Ascending aorta (tissue), 2 donors: ENCODE data around the gene RASSF5. TPM values are rescaled to one million over a fixed set of nuclear protein-coding genes. Genes with fewer than 3 reads are reported as not detected.

ENCODE experiments used
- DNase-seq, 2 donors: peaks; one replicate each; pipeline ENCODE4 v3.0.0-alpha.2; 2019; ENCODE audit warnings: low spot score in 2 of 2
- H3K27ac ChIP-seq, 2 donors: fragments of 200-600 bp; sonication (generic); one replicate each; pipeline ENCODE4 v1.5.1; 2016 to 2017; ENCODE audit warnings: mild to moderate bottlenecking in 1 of 2
- H3K27me3 ChIP-seq: fragments of 200-600 bp; sonication (generic); one replicate; pipeline ENCODE4 v1.5.1; 2017
- H3K36me3 ChIP-seq, 2 donors: fragments of 200-600 bp; sonication (generic); one replicate each; pipeline ENCODE4 v1.5.1; 2016
- H3K4me1 ChIP-seq, 2 donors: fragments of 200-600 bp; sonication (generic); one replicate each; pipeline ENCODE4 v1.5.1; 2016 to 2017; ENCODE audit warnings: mild to moderate bottlenecking in 1 of 2
- H3K4me3 ChIP-seq, 2 donors: fragments of 200-600 bp; sonication (generic); one replicate each; pipeline ENCODE4 v1.5.1; 2016 to 2017; ENCODE audit warnings: mild to moderate bottlenecking in 1 of 2
- H3K9me3 ChIP-seq, 2 donors: fragments of 200-600 bp; sonication (generic); one replicate each; pipeline ENCODE4 v1.5.1; 2016
- intact Hi-C: fragments of 100-400 bp; cut with DNase I; formaldehyde crosslinking; loops from one replicate; pipeline ENCODE4 v1.15.1; 2023
- total RNA-seq: library from RNA; depleted of rRNA; stranded (reverse); fragments of >200 nt; gene quantifications from one replicate; pipeline ENCODE4 v1.1.0, GENCODE V29; 2016
- TF ChIP-seq, protein P1 (sequence below), 3 experiments: fragments of 200-600 bp in 2 of 3; fragments of 450-650 bp in 1 of 3; sonication (generic) in 2 of 3; IDR thresholded peaks; one replicate each; pipeline ENCODE4 v1.5.1; 2016 to 2019; ENCODE audit warnings: antibody characterized with exemption in 3 of 3, mild to moderate bottlenecking in 1 of 3, moderate library complexity in 1 of 3

RASSF5 gene
- total RNA-seq, 1 donor from 2014 or later: 8.9 TPM

DNA sequence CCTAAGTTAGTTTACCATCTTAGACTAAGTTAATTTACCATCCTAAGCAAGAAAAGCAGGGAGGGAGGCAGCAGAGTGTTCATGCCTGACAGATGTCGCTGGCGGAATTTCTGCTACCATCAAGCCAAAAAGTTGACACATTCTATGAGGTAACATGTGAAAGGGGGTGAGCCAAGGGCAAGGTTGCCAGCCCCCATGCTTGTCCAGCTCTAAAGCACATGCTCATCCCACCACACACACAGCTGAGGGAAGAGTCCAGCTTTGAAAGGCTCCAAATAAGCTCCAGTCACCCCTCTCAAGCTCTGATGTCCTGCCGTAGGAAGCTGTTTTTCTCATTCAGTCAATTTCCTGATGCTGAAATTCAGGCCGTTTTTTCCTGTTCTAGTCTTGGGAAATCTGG is 58.7 kb downstream of the RASSF5 start:
- no peak for DNase-seq
- Histone ChIP-seq H3K36me3 (no peaks in the 10 kb centered on the region), H3K9me3 (no peaks in the 10 kb centered on the region), H3K27me3 (no peaks in the 10 kb centered on the region), H3K4me3 (no peak overlapping the region), H3K27ac (no peak overlapping the region), H3K4me1 (no peaks in the 10 kb centered on the region)
- TF ChIP-seq, protein P1, sequence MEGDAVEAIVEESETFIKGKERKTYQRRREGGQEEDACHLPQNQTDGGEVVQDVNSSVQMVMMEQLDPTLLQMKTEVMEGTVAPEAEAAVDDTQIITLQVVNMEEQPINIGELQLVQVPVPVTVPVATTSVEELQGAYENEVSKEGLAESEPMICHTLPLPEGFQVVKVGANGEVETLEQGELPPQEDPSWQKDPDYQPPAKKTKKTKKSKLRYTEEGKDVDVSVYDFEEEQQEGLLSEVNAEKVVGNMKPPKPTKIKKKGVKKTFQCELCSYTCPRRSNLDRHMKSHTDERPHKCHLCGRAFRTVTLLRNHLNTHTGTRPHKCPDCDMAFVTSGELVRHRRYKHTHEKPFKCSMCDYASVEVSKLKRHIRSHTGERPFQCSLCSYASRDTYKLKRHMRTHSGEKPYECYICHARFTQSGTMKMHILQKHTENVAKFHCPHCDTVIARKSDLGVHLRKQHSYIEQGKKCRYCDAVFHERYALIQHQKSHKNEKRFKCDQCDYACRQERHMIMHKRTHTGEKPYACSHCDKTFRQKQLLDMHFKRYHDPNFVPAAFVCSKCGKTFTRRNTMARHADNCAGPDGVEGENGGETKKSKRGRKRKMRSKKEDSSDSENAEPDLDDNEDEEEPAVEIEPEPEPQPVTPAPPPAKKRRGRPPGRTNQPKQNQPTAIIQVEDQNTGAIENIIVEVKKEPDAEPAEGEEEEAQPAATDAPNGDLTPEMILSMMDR (IDR thresholded peaks at IDR 0.05): no peak
- intact Hi-C loops: no loop called here

DNA sequence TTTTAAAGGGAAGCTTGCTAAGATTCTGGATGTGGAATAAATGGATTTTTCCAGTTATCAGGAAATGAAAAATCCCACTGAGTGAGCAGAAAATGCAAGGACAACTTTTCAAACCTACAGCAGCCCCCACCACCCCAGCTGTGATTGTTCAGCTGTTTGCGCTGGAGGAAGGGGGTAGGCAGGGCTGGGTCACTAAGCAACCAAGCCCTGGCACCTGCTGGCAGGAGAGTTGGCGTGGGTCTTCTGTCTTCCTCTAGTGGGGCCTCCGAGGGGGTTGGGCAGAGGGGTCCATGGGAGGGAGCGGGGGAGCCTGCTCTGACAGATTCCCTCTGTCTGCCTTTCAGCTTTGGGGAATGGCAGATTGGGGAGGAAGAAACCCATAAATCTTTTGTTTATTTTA is 59.7 kb downstream of the RASSF5 start:
- Histone ChIP-seq H3K4me3 (no peak overlapping the region), H3K9me3 (no peaks in the 10 kb centered on the region), H3K27ac (no peak overlapping the region), H3K27me3 (no peaks in the 10 kb centered on the region), H3K36me3 (no peaks in the 10 kb centered on the region), H3K4me1 (no peaks in the 10 kb centered on the region)
- intact Hi-C loops: no loop called here
- no peak for DNase-seq
- TF ChIP-seq, protein P1 (IDR thresholded peaks at IDR 0.05): no peak

DNA sequence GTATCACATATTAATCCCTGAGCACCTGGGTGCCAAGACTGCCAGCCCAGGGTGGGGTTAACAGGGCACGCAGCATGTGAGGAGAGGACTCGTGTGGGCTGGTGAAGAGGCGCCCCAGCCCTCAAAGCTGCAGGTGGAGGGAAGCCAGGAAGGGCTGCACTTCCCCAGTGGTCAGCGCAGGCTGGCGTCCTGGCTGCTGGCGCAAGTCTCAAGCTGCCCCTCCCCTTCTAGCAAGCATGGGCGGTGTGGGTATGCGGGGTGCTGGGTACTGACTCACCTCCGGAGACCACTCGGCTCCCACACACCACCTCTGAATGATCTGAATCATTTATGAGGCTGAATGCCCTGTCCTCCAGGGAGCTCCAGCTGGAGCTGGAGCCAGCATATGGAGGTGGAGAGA is 60.9 kb downstream of the RASSF5 start:
- no peaks in the 10 kb centered on the region for H3K36me3 ChIP-seq
- H3K4me3 ChIP-seq: no peak overlapping the region
- no peaks in the 10 kb centered on the region for H3K9me3 ChIP-seq
- no peak for DNase-seq
- no peaks in the 10 kb centered on the region for H3K4me1 ChIP-seq
- no peaks in the 10 kb centered on the region for H3K27me3 ChIP-seq
- no peak overlapping the region for H3K27ac ChIP-seq
- intact Hi-C loops: no loop called here
- TF ChIP-seq, protein P1 (IDR thresholded peaks at IDR 0.05): no peak

DNA sequence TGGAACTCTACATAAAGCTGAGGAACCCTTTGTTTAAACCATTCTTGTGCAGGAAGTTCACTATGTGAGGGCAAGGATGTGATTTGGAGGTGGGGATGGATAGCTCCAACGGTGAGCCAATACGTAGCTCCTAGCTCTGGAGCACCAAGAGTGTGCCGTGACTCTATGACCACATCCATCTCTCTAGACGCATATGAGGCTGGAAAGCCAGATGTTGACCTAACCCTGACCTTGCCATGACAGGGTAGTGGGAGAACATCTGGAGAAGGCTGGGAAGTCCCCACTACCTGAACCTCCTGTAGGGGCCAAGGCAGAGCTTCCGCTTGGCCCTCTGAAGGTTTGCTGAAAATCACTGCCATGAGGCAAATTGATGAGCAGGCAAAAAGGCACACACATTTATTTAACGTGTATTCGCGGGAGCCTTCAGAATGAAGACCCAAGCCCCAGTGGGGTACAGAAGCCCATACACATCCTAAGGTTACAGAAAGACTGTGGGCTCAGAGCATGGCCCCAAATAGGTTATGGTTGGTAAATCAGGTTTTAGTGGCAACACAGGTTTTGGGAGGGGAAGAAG is 61.5 kb downstream of the RASSF5 start:
- H3K27ac ChIP-seq: no peak overlapping the region
- H3K4me3 ChIP-seq: no peak overlapping the region
- H3K27me3 ChIP-seq: no peaks in the 10 kb centered on the region
- no peak for DNase-seq
- intact Hi-C loops: no loop called here
- H3K9me3 ChIP-seq: no peaks in the 10 kb centered on the region
- H3K36me3 ChIP-seq: no peaks in the 10 kb centered on the region
- TF ChIP-seq, protein P1 (IDR thresholded peaks at IDR 0.05): no peak
- no peaks in the 10 kb centered on the region for H3K4me1 ChIP-seq

DNA sequence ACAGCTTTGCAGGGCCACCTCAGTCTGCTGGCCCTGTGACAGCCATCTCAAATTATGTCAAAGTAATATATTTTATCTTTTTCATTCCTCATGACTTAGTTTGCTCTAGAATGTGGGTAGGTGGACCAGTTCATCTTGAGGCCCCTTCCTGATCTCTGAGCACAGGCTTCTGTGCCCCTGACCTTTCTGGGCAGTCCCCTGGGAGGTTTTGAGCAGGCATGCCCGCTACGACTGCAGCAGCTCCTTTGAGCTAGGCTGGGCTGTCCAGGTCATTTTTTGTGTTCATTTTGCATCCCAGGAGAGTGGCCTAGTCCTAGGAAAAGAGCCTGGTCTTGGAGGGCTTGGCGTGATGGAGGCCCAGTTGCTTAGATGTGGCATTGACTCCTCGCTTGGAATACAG is 62.2 kb downstream of the RASSF5 start:
- TF ChIP-seq, protein P1 (IDR thresholded peaks at IDR 0.05): no peak
- no peaks in the 10 kb centered on the region for H3K9me3 ChIP-seq
- H3K36me3 ChIP-seq: no peaks in the 10 kb centered on the region
- H3K27me3 ChIP-seq: no peaks in the 10 kb centered on the region
- no peaks in the 10 kb centered on the region for H3K4me1 ChIP-seq
- intact Hi-C loops: no loop called here
- H3K4me3 ChIP-seq: no peak overlapping the region
- DNase-seq: no peak
- no peak overlapping the region for H3K27ac ChIP-seq

DNA sequence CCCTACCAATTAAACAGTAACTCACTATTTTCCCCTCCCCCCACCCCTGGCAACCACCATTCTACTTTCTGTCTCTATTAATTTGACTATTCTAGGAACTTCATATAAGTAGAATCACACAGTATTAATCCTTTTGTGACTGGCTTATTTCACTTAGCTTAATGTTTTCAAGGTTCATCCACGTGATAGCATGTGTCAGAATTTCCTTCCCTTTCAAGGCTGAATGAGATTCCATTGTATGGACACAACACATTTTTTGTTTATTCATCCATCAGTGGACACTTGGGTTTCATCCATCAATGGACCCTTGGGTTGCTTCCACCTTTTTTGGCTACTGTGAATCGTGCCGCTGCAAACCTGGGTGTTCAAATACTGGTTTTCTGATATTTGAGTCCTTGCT is 63.2 kb downstream of the RASSF5 start:
- no peak overlapping the region for H3K27ac ChIP-seq
- H3K4me3 ChIP-seq: no peak overlapping the region
- H3K4me1 ChIP-seq: no peaks in the 10 kb centered on the region
- H3K27me3 ChIP-seq: no peaks in the 10 kb centered on the region
- H3K9me3 ChIP-seq: no peaks in the 10 kb centered on the region
- H3K36me3 ChIP-seq: no peaks in the 10 kb centered on the region
- TF ChIP-seq, protein P1 (IDR thresholded peaks at IDR 0.05): no peak
- no peak for DNase-seq
- intact Hi-C loops: no loop called here
